Neural cell (in vitro differentiated cells): Measurements from ENCODE around the gene KIAA1614.

Experiments used
- POLR2AphosphoS5 ChIP-seq: IDR thresholded peaks from 2 replicates; pipeline ENCODE4 v1.6.1; 2012
- TF ChIP-seq, protein P1 (sequence below): fragments of 450-650 bp; IDR thresholded peaks from 2 replicates; pipeline ENCODE4 v1.5.1; 2014; ENCODE audit warnings: antibody characterized with exemption, mild to moderate bottlenecking, moderate library complexity; ENCODE audit not compliant: poor library complexity, severe bottlenecking
- TF ChIP-seq, protein P2 (sequence below): IDR thresholded peaks from 2 replicates; pipeline ENCODE4 v1.6.1; 2012; ENCODE audit warnings: borderline replicate concordance

DNA sequence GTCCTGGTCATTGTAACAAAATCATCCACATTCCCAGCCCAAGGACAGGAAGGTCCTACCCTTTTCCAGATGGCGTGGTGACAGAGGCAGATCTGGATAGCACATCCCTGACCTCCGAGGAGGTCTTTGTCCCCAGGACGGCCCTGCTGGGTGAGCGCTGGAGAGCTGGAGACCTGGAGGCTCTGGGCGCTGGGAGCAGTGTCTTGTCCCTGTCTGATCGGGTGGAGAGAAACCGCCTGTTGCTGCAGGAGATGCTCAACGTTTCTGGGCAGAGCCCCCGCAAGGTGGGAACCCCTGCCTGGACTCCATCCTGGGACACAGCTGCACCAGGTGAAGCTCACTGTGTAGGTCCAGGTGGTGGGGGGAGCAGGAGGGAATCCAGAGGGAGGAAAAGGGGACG, 4.1 kb downstream of the KIAA1614 start:
- TF ChIP-seq POLR2AphosphoS5, result no peak
- TF ChIP-seq, protein P1, sequence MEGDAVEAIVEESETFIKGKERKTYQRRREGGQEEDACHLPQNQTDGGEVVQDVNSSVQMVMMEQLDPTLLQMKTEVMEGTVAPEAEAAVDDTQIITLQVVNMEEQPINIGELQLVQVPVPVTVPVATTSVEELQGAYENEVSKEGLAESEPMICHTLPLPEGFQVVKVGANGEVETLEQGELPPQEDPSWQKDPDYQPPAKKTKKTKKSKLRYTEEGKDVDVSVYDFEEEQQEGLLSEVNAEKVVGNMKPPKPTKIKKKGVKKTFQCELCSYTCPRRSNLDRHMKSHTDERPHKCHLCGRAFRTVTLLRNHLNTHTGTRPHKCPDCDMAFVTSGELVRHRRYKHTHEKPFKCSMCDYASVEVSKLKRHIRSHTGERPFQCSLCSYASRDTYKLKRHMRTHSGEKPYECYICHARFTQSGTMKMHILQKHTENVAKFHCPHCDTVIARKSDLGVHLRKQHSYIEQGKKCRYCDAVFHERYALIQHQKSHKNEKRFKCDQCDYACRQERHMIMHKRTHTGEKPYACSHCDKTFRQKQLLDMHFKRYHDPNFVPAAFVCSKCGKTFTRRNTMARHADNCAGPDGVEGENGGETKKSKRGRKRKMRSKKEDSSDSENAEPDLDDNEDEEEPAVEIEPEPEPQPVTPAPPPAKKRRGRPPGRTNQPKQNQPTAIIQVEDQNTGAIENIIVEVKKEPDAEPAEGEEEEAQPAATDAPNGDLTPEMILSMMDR, result no peak
- TF ChIP-seq, protein P2, sequence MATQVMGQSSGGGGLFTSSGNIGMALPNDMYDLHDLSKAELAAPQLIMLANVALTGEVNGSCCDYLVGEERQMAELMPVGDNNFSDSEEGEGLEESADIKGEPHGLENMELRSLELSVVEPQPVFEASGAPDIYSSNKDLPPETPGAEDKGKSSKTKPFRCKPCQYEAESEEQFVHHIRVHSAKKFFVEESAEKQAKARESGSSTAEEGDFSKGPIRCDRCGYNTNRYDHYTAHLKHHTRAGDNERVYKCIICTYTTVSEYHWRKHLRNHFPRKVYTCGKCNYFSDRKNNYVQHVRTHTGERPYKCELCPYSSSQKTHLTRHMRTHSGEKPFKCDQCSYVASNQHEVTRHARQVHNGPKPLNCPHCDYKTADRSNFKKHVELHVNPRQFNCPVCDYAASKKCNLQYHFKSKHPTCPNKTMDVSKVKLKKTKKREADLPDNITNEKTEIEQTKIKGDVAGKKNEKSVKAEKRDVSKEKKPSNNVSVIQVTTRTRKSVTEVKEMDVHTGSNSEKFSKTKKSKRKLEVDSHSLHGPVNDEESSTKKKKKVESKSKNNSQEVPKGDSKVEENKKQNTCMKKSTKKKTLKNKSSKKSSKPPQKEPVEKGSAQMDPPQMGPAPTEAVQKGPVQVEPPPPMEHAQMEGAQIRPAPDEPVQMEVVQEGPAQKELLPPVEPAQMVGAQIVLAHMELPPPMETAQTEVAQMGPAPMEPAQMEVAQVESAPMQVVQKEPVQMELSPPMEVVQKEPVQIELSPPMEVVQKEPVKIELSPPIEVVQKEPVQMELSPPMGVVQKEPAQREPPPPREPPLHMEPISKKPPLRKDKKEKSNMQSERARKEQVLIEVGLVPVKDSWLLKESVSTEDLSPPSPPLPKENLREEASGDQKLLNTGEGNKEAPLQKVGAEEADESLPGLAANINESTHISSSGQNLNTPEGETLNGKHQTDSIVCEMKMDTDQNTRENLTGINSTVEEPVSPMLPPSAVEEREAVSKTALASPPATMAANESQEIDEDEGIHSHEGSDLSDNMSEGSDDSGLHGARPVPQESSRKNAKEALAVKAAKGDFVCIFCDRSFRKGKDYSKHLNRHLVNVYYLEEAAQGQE, result no peak
